MM.1S (cell line): ENCODE measurements around the gene TRIM66.

ENCODE experiments used
- DNase-seq: peaks from one replicate; pipeline ENCODE4 v3.0.0-alpha.2; 2015
- H2AFZ ChIP-seq: fragments of 300-600 bp; sonication (generic); 2 replicates; pipeline ENCODE4 v1.6.0; 2016; ENCODE audit warnings: antibody characterized with exemption, low read length
- H3F3A ChIP-seq: fragments of 300-600 bp; sonication (generic); 2 replicates; pipeline ENCODE4 v1.6.1; 2016; ENCODE audit warnings: mild to moderate bottlenecking, antibody characterized with exemption, low read length, moderate library complexity, mixed read lengths; ENCODE audit not compliant: insufficient read depth
- H3K27ac ChIP-seq: fragments of 300-600 bp; sonication (generic); 2 replicates; pipeline ENCODE4 v1.5.1; 2016; ENCODE audit warnings: mild to moderate bottlenecking, low read length
- H3K27me3 ChIP-seq: fragments of 300-600 bp; sonication (generic); replicated peaks from 2 replicates; pipeline ENCODE4 v1.6.0; 2016; ENCODE audit warnings: low read length; ENCODE audit not compliant: insufficient read depth
- H3K36me3 ChIP-seq: fragments of 300-600 bp; sonication (generic); replicated peaks from 2 replicates; pipeline ENCODE4 v1.6.1; 2016; ENCODE audit warnings: mild to moderate bottlenecking, low read length, mixed read lengths; ENCODE audit not compliant: insufficient read depth
- H3K4me1 ChIP-seq: fragments of 300-600 bp; sonication (generic); 2 replicates; pipeline ENCODE4 v1.6.1; 2016; ENCODE audit warnings: low read length, mixed read lengths
- H3K4me2 ChIP-seq: fragments of 300-600 bp; sonication (generic); 2 replicates; pipeline ENCODE4 v1.6.0; 2016; ENCODE audit warnings: low read depth, low read length
- H3K4me3 ChIP-seq: fragments of 300-600 bp; sonication (generic); 2 replicates; pipeline ENCODE4 v1.5.1; 2016; ENCODE audit warnings: low read length, mixed read lengths
- H3K79me2 ChIP-seq: fragments of 300-600 bp; sonication (generic); 2 replicates; pipeline ENCODE4 v1.6.1; 2016; ENCODE audit warnings: mixed run types, low read length, mixed read lengths
- H3K9ac ChIP-seq: fragments of 300-600 bp; sonication (generic); 2 replicates; pipeline ENCODE4 v1.6.1; 2016; ENCODE audit warnings: low read length, mixed read lengths
- H3K9me2 ChIP-seq: fragments of 300-600 bp; sonication (generic); replicated peaks from 2 replicates; pipeline ENCODE4 v1.6.1; 2016; ENCODE audit warnings: mild to moderate bottlenecking, low read length, mixed read lengths; ENCODE audit not compliant: insufficient read depth
- H3K9me3 ChIP-seq: fragments of 300-600 bp; sonication (generic); replicated peaks from 2 replicates; pipeline ENCODE4 v1.6.1; 2016; ENCODE audit warnings: mild to moderate bottlenecking, low read length, mixed read lengths; ENCODE audit not compliant: insufficient read depth
- H4K20me1 ChIP-seq: fragments of 300-600 bp; sonication (generic); 2 replicates; pipeline ENCODE4 v1.6.1; 2016; ENCODE audit warnings: mild to moderate bottlenecking, low read length, moderate library complexity, mixed read lengths; ENCODE audit not compliant: insufficient read depth
- CTCF ChIP-seq: fragments of 300-600 bp; sonication (generic); IDR thresholded peaks from 2 replicates; pipeline ENCODE4 v1.5.1; 2016; ENCODE audit warnings: antibody characterized with exemption, low read length, mixed read lengths
- EZH2 ChIP-seq: fragments of 300-600 bp; sonication (generic); optimal IDR thresholded peaks from 2 replicates; pipeline ENCODE3; 2017; ENCODE audit warnings: low read depth, mild to moderate bottlenecking, antibody characterized with exemption, low read length, mixed read lengths
- EZH2phosphoT487 ChIP-seq: fragments of 300-600 bp; sonication (generic); IDR thresholded peaks from 2 replicates; pipeline ENCODE4 v1.6.1; 2018; ENCODE audit warnings: antibody characterized with exemption, low read length

Gene TRIM66

GRCh38 chr11:8682303-8683114, at the start of gene TRIM66, which contains the start of gene RPL27A:
TRIM66 (minus strand) TSS chr11:8682665; CDS start chr11:8672274, 10,391 bp downstream.
RPL27A (plus strand) TSS chr11:8682792; CDS start chr11:8682814, 22 bp downstream.
- Histone ChIP-seq H3K9me2 (no peaks in the 10 kb centered on the region), H3K4me2 (peak within 1 kb of the TSS; percentile 90), H3F3A (peaks cover 50% of the 10 kb centered on the region), H3K4me3 (peak within 1 kb of the TSS; percentile 99), H3K79me2 (peaks cover 50% of the 10 kb centered on the region), H3K27me3 (no peaks in the 10 kb centered on the region), H3K9ac (peak within 1 kb of the TSS; percentile 99), H3K27ac (peak within 1 kb of the TSS; percentile 92), H2AFZ (peak within 1 kb of the TSS; percentile 75), H3K4me1 (peaks cover 36% of the 10 kb centered on the region), H3K36me3 (peaks cover 14% of the 10 kb centered on the region; the same call in 1 of the 2 replicates), H4K20me1 (0 out of 2 replicates have a peak, but pooled peaks cover 7% of the 10 kb centered on the region), H3K9me3 (no peaks in the 10 kb centered on the region)
- no peak for TF ChIP-seq EZH2phosphoT487
- TF ChIP-seq EZH2 = no peak
- TF ChIP-seq CTCF = no peak
- peak; percentile 98 for DNase-seq

- peak overlapping the region; percentile 56; the same call in 1 of the 2 replicates for H3K27ac ChIP-seq
- no peaks in the 10 kb centered on the region for H4K20me1 ChIP-seq
- TF ChIP-seq CTCF (no peak), EZH2phosphoT487 (no peak), EZH2 (no peak)
These were observed 49.3 kb upstream of the TRIM66 start for GRCh38 chr11:8731647-8732323.

GRCh38 chr11:8730697-8731020, 48.2 kb upstream of the TRIM66 start:
- Histone ChIP-seq H3K9me3 (no peaks in the 10 kb centered on the region), H3K79me2 (no peaks in the 10 kb centered on the region), H2AFZ (no peak overlapping the region), H3K27ac (no peak overlapping the region), H4K20me1 (no peaks in the 10 kb centered on the region), H3K4me1 (peaks cover 24% of the 10 kb centered on the region), H3K4me3 (no peak overlapping the region), H3K36me3 (no peaks in the 10 kb centered on the region), H3K4me2 (no peak overlapping the region), H3K9me2 (no peaks in the 10 kb centered on the region), H3F3A (peaks cover 10% of the 10 kb centered on the region; the same call in 1 of the 2 replicates), H3K9ac (no peak overlapping the region), H3K27me3 (no peaks in the 10 kb centered on the region)
- TF ChIP-seq CTCF (no peak), EZH2 (no peak), EZH2phosphoT487 (no peak)
- no peak for DNase-seq

More at GRCh38 chr11:8731647-8732323, 49.3 kb upstream of the TRIM66 start:
- H3K9me3 ChIP-seq = no peaks in the 10 kb centered on the region
- no peak overlapping the region for H3K4me3 ChIP-seq
- no peaks in the 10 kb centered on the region for H3K9me2 ChIP-seq
- peak overlapping the region; percentile 45; the same call in 1 of the 2 replicates for H3K4me2 ChIP-seq
- no peaks in the 10 kb centered on the region for H3K36me3 ChIP-seq
- peaks cover 24% of the 10 kb centered on the region for H3K4me1 ChIP-seq
- no peak overlapping the region for H3K9ac ChIP-seq
- no peaks in the 10 kb centered on the region for H3K27me3 ChIP-seq
- no peak overlapping the region for H2AFZ ChIP-seq
- H3K79me2 ChIP-seq = no peaks in the 10 kb centered on the region
- no peak for DNase-seq
- H3F3A ChIP-seq = peaks cover 10% of the 10 kb centered on the region; the same call in 1 of the 2 replicates
